Measurements from ENCODE around the gene UHRF1. TPM values are rescaled to one million over a fixed set of nuclear protein-coding genes. Genes with fewer than 3 reads are reported as not detected.
A peak's percentile ranks its signal among the peaks of the same experiment; 100 is the strongest.

Gene UHRF1
- total and polyA plus RNA-seq, 2 of the 4 experiments (the other 2 are of a cell fraction): 47.4 to 57.4 TPM

DNA sequence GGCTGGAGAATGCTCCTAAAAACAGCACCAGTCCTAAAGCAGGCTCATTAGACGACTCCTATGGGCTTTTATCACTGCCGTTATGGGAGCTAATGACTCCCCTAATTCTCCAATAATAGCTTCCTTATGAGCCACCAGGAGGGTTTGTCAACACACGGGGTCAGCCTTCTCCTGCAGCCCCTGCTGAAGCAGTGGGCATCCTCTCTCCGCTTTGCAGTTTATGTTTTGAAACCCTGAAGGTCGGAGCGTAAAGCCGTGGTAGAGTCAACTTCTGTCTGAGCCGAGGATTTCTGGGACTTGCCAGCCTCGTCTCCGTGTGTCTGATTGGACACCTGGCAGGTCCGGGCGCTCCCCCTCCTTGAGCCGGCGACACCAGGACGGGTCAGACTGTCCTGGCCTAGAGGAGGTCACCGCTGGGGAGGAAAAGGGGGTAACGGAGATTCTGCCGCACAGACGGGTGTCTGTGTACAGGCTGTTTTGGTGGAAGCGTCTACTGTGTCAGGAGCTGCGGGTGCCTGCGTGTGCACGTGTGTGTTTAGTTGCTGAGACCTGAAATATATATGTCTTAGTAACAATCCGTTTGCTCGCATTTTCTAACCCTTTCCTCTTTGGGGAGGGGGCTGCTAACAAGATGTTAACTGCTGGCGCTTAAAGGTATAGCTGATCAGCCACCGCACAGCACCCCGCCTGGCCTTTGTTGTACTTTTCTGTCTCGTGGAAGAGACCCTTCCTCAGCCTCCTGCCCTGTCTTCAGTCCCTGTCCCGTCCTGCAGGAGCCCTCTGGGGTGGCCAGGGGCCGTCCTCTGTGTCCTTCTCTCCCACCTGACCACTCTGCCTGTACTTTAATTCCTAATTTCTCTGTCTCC, 61.5 kb downstream of the UHRF1 start:
- Histone ChIP-seq H2BK15ac (ENCODE audit: low read depth, low read length) (no peak overlapping the region), H2AK5ac (ENCODE audit: low read depth, low read length) (peak overlapping the region; percentile 82), H2BK120ac (ENCODE audit: low read depth, low read length) (no peak overlapping the region), H3K4me2 (ENCODE audit: low read depth, low read length) (peak overlapping the region; percentile 97), H2BK5ac (ENCODE audit: low read depth, low read length, poor library complexity, severe bottlenecking) (peak overlapping the region; percentile 21), H3K27ac (ENCODE audit: insufficient read depth, low read length) (peak overlapping the region; percentile 31), H3K9ac (ENCODE audit: low read depth, low read length) (peak overlapping the region; percentile 68), H3K18ac (ENCODE audit: low read depth, low read length) (no peak overlapping the region), H3K4me1 (ENCODE audit: control insufficient read depth, insufficient read depth, low read length) (peaks cover 26% of the 10 kb centered on the region), H4K8ac (ENCODE audit: low read depth in 2 of 2, low read length in 2 of 2) (peak overlapping the region in 1 of 2 experiments; percentile 7; a peak in 1 of 4 replicates), H2AFZ (replicated peaks; ENCODE audit: low read length, poor library complexity) (peak overlapping the region; percentile 65), H3K79me1 (ENCODE audit: low read depth in 1 of 2, low read length in 2 of 2) (peaks cover 0 to 60% of the 10 kb centered on the region in 2 experiments; a peak in 2 of 4 replicates), H4K5ac (ENCODE audit: low read depth, low read length) (no peak overlapping the region), H3K9me3 (ENCODE audit: control insufficient read depth, insufficient read depth, low read length) (no peaks in the 10 kb centered on the region), H3K14ac (replicated peaks; ENCODE audit: low read depth, low read length) (peak overlapping the region; percentile 74), H3K23ac (ENCODE audit: low read depth, low read length) (peak overlapping the region; percentile 86; the same call in 1 of the 2 replicates), H3K56ac (ENCODE audit: extremely low read depth, insufficient read depth, low read length) (no peak overlapping the region), H4K20me1 (ENCODE audit: insufficient read depth, low read length) (peaks cover 53% of the 10 kb centered on the region), H2BK20ac (ENCODE audit: low read depth, low read length) (no peak overlapping the region), H3K9me1 (ENCODE audit: insufficient read depth, low read length) (peaks cover 17% of the 10 kb centered on the region), H3K4ac (ENCODE audit: low read depth, low read length) (peak overlapping the region; percentile 23; the same call in 1 of the 2 replicates), H3K36me3 (ENCODE audit: control insufficient read depth, insufficient read depth, low read length) (no peaks in the 10 kb centered on the region), H3K4me3 (ENCODE audit: insufficient read depth, low read depth, low read length) (peak overlapping the region; percentile 73), H4K91ac (ENCODE audit: insufficient read depth, low read depth, low read length) (peak overlapping the region; percentile 47; the same call in 1 of the 2 replicates), H2AK9ac (replicated peaks; ENCODE audit: low read depth, low read length, poor library complexity) (peak overlapping the region; percentile 96), H3K27me3 (ENCODE audit: control insufficient read depth, insufficient read depth, low read length) (no peaks in the 10 kb centered on the region)
- in situ Hi-C loops (cut with MboI; ENCODE audit: low sequenced_read_pairs): no loop called here
- ChIA-PET POLR2A (ENCODE audit: unreplicated experiment) (interaction anchor here (0.5 to 1.1 kb wide), 2 partner anchors 58 to 130 kb away, joined by 3 read pairs; no protein-coding TSS in a partner anchor), CTCF (interaction anchor here (1.5 kb wide), 1 partner anchor 31 kb away, joined by 3 read pairs; no protein-coding TSS in a partner anchor)
- no peak for ATAC-seq (ENCODE audit: low read depth)
- intact Hi-C loops (cut with micrococcal nuclease): loop anchor here (1.0 kb wide), 2 partner anchors 61 to 161 kb away; no protein-coding TSS in a partner anchor
- no peak for DNase-seq
- BruUV-seq (replicated peaks): no TSS peak
- TF ChIP-seq SMC3 (IDR thresholded peaks at IDR 0.05; ENCODE audit: low read depth, low read length) (0 out of 2 replicates have a peak, but pooled peaks have one; percentile 7), RAD21 (IDR thresholded peaks at IDR 0.05; ENCODE audit: low read length) (no peak), MXI1 (IDR thresholded peaks at IDR 0.05; ENCODE audit: borderline replicate concordance, low read depth, low read length) (peak; percentile 75; the same call in 1 of the 2 replicates), NFE2L2 (IDR thresholded peaks at IDR 0.05; ENCODE audit: low read depth, low read length) (no peak), BHLHE40 (IDR thresholded peaks at IDR 0.05; ENCODE audit: low read depth, low read length) (peak; percentile 55)
- 10% methylated on average over 13 of the region's 31 CpGs; no CpG with 5 or more reads in 1 of the 2 experiments for WGBS, 2 experiments (ENCODE audit: extremely low coverage in 2 of 2, insufficient read length in 1 of 2)
- dilution Hi-C loops (cut with HindIII; ENCODE audit: low sequenced_read_pairs, unreplicated experiment): no loop called here
